HL-60 (cell line): ENCODE data around the gene KRTAP10-1.

Source experiments
- DNase-seq, 2 experiments: peaks; one replicate each; pipeline ENCODE4 v3.0.0-alpha.2; 2010 to 2020; ENCODE audit warnings: low read depth in 1 of 2, low spot score in 1 of 2
- H3K27ac ChIP-seq: fragments of 250-450 bp; sonication (Bioruptor Pico); replicated peaks from 2 replicates; pipeline ENCODE4 v1.5.1; 2020; ENCODE audit warnings: mild to moderate bottlenecking, moderate library complexity
- H3K27me3 ChIP-seq: fragments of 250-450 bp; sonication (Bioruptor Pico); 2 replicates; pipeline ENCODE4 v1.5.1; 2021; ENCODE audit warnings: mild to moderate bottlenecking, moderate library complexity; ENCODE audit not compliant: insufficient read depth, poor library complexity, severe bottlenecking
- H3K4me3 ChIP-seq: replicated peaks from 2 replicates; pipeline ENCODE4 v1.5.1; 2011; ENCODE audit warnings: mild to moderate bottlenecking, control low read depth, low read length; ENCODE audit not compliant: insufficient read depth
- CTCF ChIP-seq: IDR thresholded peaks from one replicate; pipeline ENCODE4 v1.5.1; 2011; ENCODE audit warnings: low read length, control low read depth, inconsistent platforms; ENCODE audit not compliant: insufficient read depth
- GABPA ChIP-seq: IDR thresholded peaks from 2 replicates; pipeline ENCODE4 v1.6.1; 2012; ENCODE audit warnings: low read depth
- POLR2AphosphoS5 ChIP-seq: IDR thresholded peaks from 2 replicates; pipeline ENCODE4 v1.6.1; 2012; ENCODE audit warnings: low read depth
- REST ChIP-seq: IDR thresholded peaks from 2 replicates; pipeline ENCODE4 v1.6.1; 2012; ENCODE audit warnings: low read depth; ENCODE audit not compliant: insufficient replicate concordance
- SPI1 ChIP-seq: IDR thresholded peaks from 2 replicates; pipeline ENCODE4 v1.6.1; 2012; ENCODE audit warnings: low read depth, mild to moderate bottlenecking, borderline replicate concordance

The KRTAP10-1 gene

DNA sequence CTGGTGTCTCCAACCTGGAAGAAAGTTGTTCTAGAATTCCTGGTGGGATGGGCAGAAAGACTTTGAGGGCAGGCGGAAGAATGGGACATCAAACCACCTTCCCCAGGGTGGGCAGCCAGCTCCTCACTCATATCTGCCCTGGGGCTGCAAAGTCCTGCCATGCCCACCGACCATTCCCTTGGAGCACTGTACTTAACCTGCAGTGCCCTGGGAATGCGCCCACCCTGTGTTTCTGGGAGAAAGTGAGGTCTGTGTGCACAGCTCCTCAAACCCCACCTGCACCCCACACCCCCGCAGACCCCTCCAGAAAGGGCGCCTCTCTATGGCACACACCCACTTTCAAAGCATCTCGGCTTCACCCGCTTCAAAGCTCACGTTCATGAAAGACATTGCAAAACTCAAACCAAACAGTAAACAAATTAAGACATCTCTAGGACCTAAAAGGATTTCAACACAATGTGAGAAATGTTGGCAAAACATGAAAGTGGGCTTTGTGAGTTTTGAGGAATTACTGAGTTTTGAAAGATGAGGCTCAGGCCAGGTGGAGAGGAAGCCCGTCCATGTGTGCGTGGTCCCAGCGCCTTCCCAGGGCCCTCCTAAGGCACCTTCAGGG lies 25.1 kb downstream of the KRTAP10-1 start:
- Histone ChIP-seq H3K27me3 (no peaks in the 10 kb centered on the region), H3K27ac (no peak overlapping the region), H3K4me3 (no peak overlapping the region)
- DNase-seq = no peak
- TF ChIP-seq CTCF (no peak), GABPA (no peak), SPI1 (no peak), POLR2AphosphoS5 (no peak), REST (no peak)

DNA sequence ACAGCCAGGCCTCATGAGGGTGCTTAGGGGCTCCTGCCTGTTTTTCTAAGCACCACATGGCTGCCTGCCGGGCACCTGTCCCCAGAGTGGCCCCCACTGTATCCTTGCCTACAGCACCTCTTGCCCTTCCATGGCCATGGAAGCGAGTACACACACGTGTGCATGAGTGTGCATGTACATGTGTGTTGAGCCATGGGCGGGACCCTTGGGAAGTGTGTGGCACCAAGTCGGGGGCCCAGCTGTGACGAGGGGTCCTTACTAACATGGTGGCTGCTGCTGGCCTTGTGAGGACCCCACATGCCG lies 25.8 kb downstream of the KRTAP10-1 start:
- no peak overlapping the region for H3K27ac ChIP-seq
- H3K4me3 ChIP-seq = no peak overlapping the region
- H3K27me3 ChIP-seq = no peaks in the 10 kb centered on the region
- TF ChIP-seq CTCF (no peak), POLR2AphosphoS5 (no peak), REST (no peak), GABPA (no peak), SPI1 (no peak)
- DNase-seq = no peak

- Histone ChIP-seq H3K27me3 (no peaks in the 10 kb centered on the region), H3K27ac (no peak overlapping the region), H3K4me3 (no peak overlapping the region)
- no peak for DNase-seq
- TF ChIP-seq SPI1 (no peak), REST (no peak), POLR2AphosphoS5 (no peak), GABPA (no peak), CTCF (no peak)
Measured at GRCh38 chr21:44513389-44514217, 26.4 kb downstream of the KRTAP10-1 start.
